ENCODE results near the gene ATXN7. TPM values are rescaled to one million over a fixed set of nuclear protein-coding genes. Genes with fewer than 3 reads are reported as not detected.
A peak's percentile ranks its signal among the peaks of the same experiment; 100 is the strongest.

ATXN7 gene
- total RNA-seq, 1 donor from 2014 or later, result 9.5 TPM

DNA sequence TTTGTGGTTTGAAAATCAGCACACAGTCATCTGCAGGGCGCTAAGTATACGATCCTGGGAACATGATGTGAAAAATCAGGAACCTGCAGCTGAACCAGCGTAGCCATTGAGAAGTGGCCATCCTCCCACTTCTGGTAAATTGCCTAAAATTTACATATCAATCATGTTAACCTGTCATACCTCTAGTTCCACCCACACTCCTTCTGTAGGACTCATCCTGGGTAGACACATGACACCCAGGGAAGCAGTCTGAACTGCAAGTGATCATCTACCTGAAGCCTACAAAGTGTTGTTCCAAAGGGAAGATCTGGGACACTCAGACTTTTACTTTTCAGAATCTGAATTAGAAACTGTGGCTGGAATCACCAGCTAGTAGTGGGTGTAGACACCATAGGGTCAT lies 165.1 kb downstream of the ATXN7 start:
- FAIRE-seq, result no peak
- Histone ChIP-seq H3K36me3 (ENCODE audit: control insufficient read depth, insufficient read depth, low read length) (no peaks in the 10 kb centered on the region), H3K4me3 (ENCODE audit: low read depth, low read length) (no peak overlapping the region), H3K27me3 (ENCODE audit: control insufficient read depth, insufficient read depth, low read length) (no peaks in the 10 kb centered on the region)
- TF ChIP-seq CTCF (IDR thresholded peaks at IDR 0.05; ENCODE audit: insufficient read depth, low read length, severe bottlenecking), result no peak
- DNase-seq (ENCODE audit: low read depth), result no peak

DNA sequence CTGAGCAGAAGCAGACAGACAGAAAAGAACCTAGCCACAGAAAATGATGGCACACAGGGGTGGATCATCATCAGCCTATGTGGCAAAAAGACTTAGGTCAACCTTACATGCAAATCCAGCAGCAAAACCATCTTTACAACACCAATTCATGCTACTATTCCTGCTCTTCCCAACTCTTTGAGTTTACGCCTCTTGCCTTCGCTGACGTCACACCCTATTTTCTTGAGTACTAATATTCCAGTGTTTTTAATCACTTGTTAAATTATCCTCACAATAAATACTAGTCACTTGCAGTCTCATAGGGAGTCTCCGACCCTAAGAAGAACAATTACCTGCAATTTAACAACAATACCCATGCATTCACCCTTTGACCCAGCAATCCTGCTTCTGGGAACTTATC lies 165.6 kb downstream of the ATXN7 start:
- DNase-seq (ENCODE audit: low read depth) (no peak), FAIRE-seq (no peak)
- no peak for TF ChIP-seq CTCF (IDR thresholded peaks at IDR 0.05; ENCODE audit: insufficient read depth, low read length, severe bottlenecking)
- no peak overlapping the region for H3K4me3 ChIP-seq (ENCODE audit: low read depth, low read length)
- H3K27me3 ChIP-seq (ENCODE audit: control insufficient read depth, insufficient read depth, low read length), result no peaks in the 10 kb centered on the region
- H3K36me3 ChIP-seq (ENCODE audit: control insufficient read depth, insufficient read depth, low read length), result no peaks in the 10 kb centered on the region

GRCh38 chr3:64030741-64031140 lies 167.1 kb downstream of the ATXN7 start:
- no peaks in the 10 kb centered on the region for H3K36me3 ChIP-seq (ENCODE audit: control insufficient read depth, insufficient read depth, low read length)
- no peak for FAIRE-seq
- peak; percentile 83 for TF ChIP-seq CTCF (IDR thresholded peaks at IDR 0.05; ENCODE audit: insufficient read depth, low read length, severe bottlenecking)
- H3K27me3 ChIP-seq (ENCODE audit: control insufficient read depth, insufficient read depth, low read length), result no peaks in the 10 kb centered on the region
- no peak overlapping the region for H3K4me3 ChIP-seq (ENCODE audit: low read depth, low read length)
- peak; percentile 64 for DNase-seq (ENCODE audit: low read depth)

DNA sequence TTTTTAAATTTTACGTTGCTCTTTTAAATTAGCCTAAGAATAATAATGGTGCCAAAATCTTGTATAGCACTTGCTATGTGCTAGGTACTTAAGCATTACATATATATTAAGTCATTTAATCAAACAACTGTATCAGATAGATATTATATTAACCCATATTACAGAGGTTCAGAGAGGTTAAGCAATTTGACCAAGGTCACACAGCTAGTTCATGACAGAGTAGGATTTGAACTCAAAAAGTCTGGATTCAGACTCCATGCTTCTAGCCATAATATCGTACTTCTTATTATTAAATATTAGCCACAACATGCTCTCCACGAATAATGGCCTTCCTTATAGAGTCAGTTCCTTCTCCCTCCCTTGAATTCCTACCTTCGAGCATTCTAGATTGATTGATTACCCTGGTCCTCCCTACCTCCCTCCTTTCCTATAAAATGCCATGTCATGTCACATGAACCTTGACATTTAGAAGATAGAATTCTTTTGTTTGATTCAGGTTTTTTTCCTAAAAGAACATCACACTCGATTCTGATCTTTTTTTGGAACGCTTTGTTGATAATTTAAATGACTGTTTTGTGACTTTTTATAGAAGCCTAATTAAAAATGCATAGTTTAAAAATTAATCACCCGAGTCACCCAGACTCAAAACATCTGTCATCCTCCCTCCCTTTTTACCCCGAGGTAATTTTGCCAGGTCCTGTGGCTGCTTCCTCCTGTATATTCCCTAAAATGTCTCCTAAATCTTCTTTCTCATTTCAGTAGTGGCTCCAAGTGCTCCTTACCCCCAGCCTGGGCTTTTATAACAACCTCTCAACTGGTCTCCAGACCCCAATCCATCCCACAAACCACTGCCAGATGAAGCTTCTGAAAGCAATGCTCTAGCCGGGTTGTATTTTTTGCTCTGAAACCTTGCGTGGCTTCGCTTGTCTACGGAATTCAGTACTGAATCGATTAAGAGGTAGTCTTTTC lies 168.2 kb downstream of the ATXN7 start:
- FAIRE-seq, result no peak

DNA sequence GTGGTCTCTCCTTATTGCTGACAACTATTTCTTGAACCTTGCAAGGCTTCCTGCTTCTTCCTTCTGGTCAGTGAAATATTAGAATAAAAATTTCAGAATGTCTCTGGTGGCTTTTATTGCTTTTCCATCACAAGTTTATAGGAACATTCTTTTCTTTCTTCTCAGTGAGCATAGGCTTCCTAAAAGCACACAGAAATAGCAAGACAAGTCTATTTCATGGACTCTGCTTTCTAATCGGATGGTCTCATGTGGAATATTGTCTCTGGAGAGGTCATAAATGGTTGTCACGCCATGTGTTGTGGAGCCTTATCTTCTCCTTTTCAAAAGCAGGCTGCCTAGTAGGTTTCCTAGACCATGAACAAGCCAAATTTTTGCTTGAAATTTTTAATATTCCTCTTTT lies 169.4 kb downstream of the ATXN7 start:
- no peak for FAIRE-seq
- no peak for TF ChIP-seq CTCF (IDR thresholded peaks at IDR 0.05; ENCODE audit: insufficient read depth, low read length, severe bottlenecking)
- no peak overlapping the region for H3K4me3 ChIP-seq (ENCODE audit: low read depth, low read length)
- no peaks in the 10 kb centered on the region for H3K36me3 ChIP-seq (ENCODE audit: control insufficient read depth, insufficient read depth, low read length)
- H3K27me3 ChIP-seq (ENCODE audit: control insufficient read depth, insufficient read depth, low read length), result no peaks in the 10 kb centered on the region
- no peak for DNase-seq (ENCODE audit: low read depth)

More for the DNA sequence above, 168.2 kb downstream of the ATXN7 start:
- Histone ChIP-seq H3K27me3 (ENCODE audit: control insufficient read depth, insufficient read depth, low read length) (no peaks in the 10 kb centered on the region), H3K36me3 (ENCODE audit: control insufficient read depth, insufficient read depth, low read length) (no peaks in the 10 kb centered on the region), H3K4me3 (ENCODE audit: low read depth, low read length) (no peak overlapping the region)
- peak; percentile 39 for DNase-seq (ENCODE audit: low read depth)
- no peak for TF ChIP-seq CTCF (IDR thresholded peaks at IDR 0.05; ENCODE audit: insufficient read depth, low read length, severe bottlenecking)
